IMR-90 (cell line): ENCODE results near the gene OVCH2. TPM values are rescaled to one million over a fixed set of nuclear protein-coding genes. Genes with fewer than 3 reads are reported as not detected.
"Not testable (repeated sequence)": the region's sequence is repeated elsewhere in the genome, so short reads cannot be mapped to it uniquely, and the experiment has no call there.

ENCODE experiments used
- ATAC-seq: fragments of 200-7000 bp; cut with Tn5 transposase; 2 replicates; pipeline ENCODE4 v1.9.1; 2020; ENCODE audit warnings: low read depth, mild to moderate bottlenecking, moderate library complexity
- BruUV-seq: library from RNA; stranded (reverse); fragments of 400-500 nt; replicated peaks from 2 replicates; lab custom pipeline; 2021; lab: Mats Ljungman, UMichigan
- CTCF ChIA-PET: fragments of 300-600 bp; formaldehyde crosslinking; extraction: SDS; loops from one replicate; lab custom pipeline; 2021; ENCODE audit warnings: antibody characterized with exemption; lab: Yijun Ruan, JAX
- POLR2A ChIA-PET: fragments of 300-600 bp; sonication (Branson Sonifier 250); formaldehyde crosslinking; loops from one replicate; lab custom pipeline; 2022; ENCODE audit warnings: antibody characterized with exemption; ENCODE audit not compliant: unreplicated experiment; lab: Charles Lee
- DNase-seq: peaks from one replicate; pipeline ENCODE4 v3.0.0; 2013
- H2AFZ ChIP-seq: replicated peaks from 2 replicates; pipeline ENCODE3; 2013; ENCODE audit warnings: low read length, mild to moderate bottlenecking; ENCODE audit not compliant: poor library complexity
- H2AK5ac ChIP-seq: 2 replicates; pipeline ENCODE4 v1.6.1; 2013; ENCODE audit warnings: low read depth, low read length, inconsistent platforms
- H2AK9ac ChIP-seq: replicated peaks from 2 replicates; pipeline ENCODE3; 2013; ENCODE audit warnings: mild to moderate bottlenecking, low read depth, low read length, moderate library complexity; ENCODE audit not compliant: poor library complexity
- H2BK120ac ChIP-seq: 2 replicates; pipeline ENCODE4 v1.6.1; 2013; ENCODE audit warnings: low read depth, low read length, inconsistent platforms
- H2BK15ac ChIP-seq: 3 replicates; pipeline ENCODE4 v1.6.1; 2013; ENCODE audit warnings: low read depth, low read length, inconsistent platforms
- H2BK20ac ChIP-seq: 2 replicates; pipeline ENCODE4 v1.6.1; 2013; ENCODE audit warnings: low read depth, mild to moderate bottlenecking, inconsistent platforms, low read length, moderate library complexity
- H2BK5ac ChIP-seq: 2 replicates; pipeline ENCODE4 v1.6.1; 2013; ENCODE audit warnings: mild to moderate bottlenecking, low read depth, low read length, inconsistent platforms; ENCODE audit not compliant: poor library complexity, severe bottlenecking
- H3K14ac ChIP-seq: replicated peaks from 2 replicates; pipeline ENCODE4 v1.6.1; 2013; ENCODE audit warnings: low read depth, low read length, inconsistent platforms
- H3K18ac ChIP-seq: 2 replicates; pipeline ENCODE4 v1.6.1; 2013; ENCODE audit warnings: low read depth, low read length, control low read depth
- H3K23ac ChIP-seq: 2 replicates; pipeline ENCODE4 v1.6.1; 2013; ENCODE audit warnings: low read depth, low read length, inconsistent platforms
- H3K27ac ChIP-seq: 2 replicates; pipeline ENCODE4 v1.5.1; 2013; ENCODE audit warnings: mild to moderate bottlenecking, control low read depth, low read length; ENCODE audit not compliant: insufficient read depth
- H3K27me3 ChIP-seq: 2 replicates; pipeline ENCODE4 v1.6.1; 2013; ENCODE audit warnings: low read length; ENCODE audit not compliant: control insufficient read depth, insufficient read depth
- H3K36me3 ChIP-seq: 2 replicates; pipeline ENCODE4 v1.6.1; 2013; ENCODE audit warnings: low read length, mixed read lengths; ENCODE audit not compliant: control insufficient read depth, insufficient read depth
- H3K4ac ChIP-seq: 2 replicates; pipeline ENCODE4 v1.6.1; 2013; ENCODE audit warnings: low read depth, low read length, inconsistent platforms
- H3K4me1 ChIP-seq: 2 replicates; pipeline ENCODE4 v1.6.1; 2013; ENCODE audit warnings: low read length, mixed read lengths; ENCODE audit not compliant: control insufficient read depth, insufficient read depth
- H3K4me2 ChIP-seq: 2 replicates; pipeline ENCODE4 v1.6.1; 2013; ENCODE audit warnings: low read depth, mild to moderate bottlenecking, control low read depth, low read length, moderate library complexity
- H3K4me3 ChIP-seq: 2 replicates; pipeline ENCODE4 v1.5.1; 2013; ENCODE audit warnings: low read depth, mild to moderate bottlenecking, control low read depth, low read length, moderate library complexity; ENCODE audit not compliant: insufficient read depth
- H3K56ac ChIP-seq: 2 replicates; pipeline ENCODE4 v1.6.1; 2013; ENCODE audit warnings: low read length, inconsistent platforms; ENCODE audit not compliant: insufficient read depth; ENCODE audit errors: extremely low read depth
- H3K79me1 ChIP-seq, 2 experiments: 2 replicates each; pipeline ENCODE4 v1.6.1; 2013; ENCODE audit warnings: low read length in 2 of 2, inconsistent platforms in 1 of 2, low read depth in 1 of 2
- H3K9ac ChIP-seq: 2 replicates; pipeline ENCODE4 v1.6.1; 2013; ENCODE audit warnings: low read depth, low read length, control low read depth
- H3K9me1 ChIP-seq: 2 replicates; pipeline ENCODE4 v1.6.1; 2013; ENCODE audit warnings: low read length, inconsistent platforms; ENCODE audit not compliant: insufficient read depth
- H3K9me3 ChIP-seq: 2 replicates; pipeline ENCODE4 v1.6.1; 2013; ENCODE audit warnings: low read length; ENCODE audit not compliant: control insufficient read depth, insufficient read depth
- H4K20me1 ChIP-seq: 2 replicates; pipeline ENCODE4 v1.6.1; 2013; ENCODE audit warnings: low read length, inconsistent platforms; ENCODE audit not compliant: insufficient read depth
- H4K5ac ChIP-seq: 2 replicates; pipeline ENCODE4 v1.6.1; 2013; ENCODE audit warnings: mild to moderate bottlenecking, low read depth, low read length, control low read depth
- H4K8ac ChIP-seq, 2 experiments: 2 replicates each; pipeline ENCODE4 v1.6.1; 2013; ENCODE audit warnings: low read depth in 2 of 2, low read length in 2 of 2, control low read depth in 1 of 2, inconsistent platforms in 1 of 2
- H4K91ac ChIP-seq: 2 replicates; pipeline ENCODE4 v1.6.1; 2013; ENCODE audit warnings: low read depth, low read length, inconsistent platforms; ENCODE audit not compliant: insufficient read depth
- WGBS, 2 experiments: methylation state at CpG; one replicate each; pipeline versions ENCODE4 v1.1.5 to v1.1.7; 2013; ENCODE audit warnings: missing lambda C conversion rate in 2 of 2; ENCODE audit not compliant: insufficient read length in 1 of 2; ENCODE audit errors: extremely low coverage in 2 of 2; 5-methylcytosine and 5-hydroxymethylcytosine counted together
- dilution Hi-C: fragments of 300-500 bp; cut with HindIII; formaldehyde crosslinking; loops from one replicate; pipeline ENCODE4 v1.14.3; 2018; ENCODE audit warnings: low sequenced_read_pairs; ENCODE audit not compliant: unreplicated experiment
- in situ Hi-C: fragments of 300-500 bp; cut with MboI; formaldehyde crosslinking; loops from 3 replicates; pipeline ENCODE4 v1.14.3; 2019; ENCODE audit warnings: low sequenced_read_pairs, inconsistent platforms, mixed read lengths
- intact Hi-C: fragments of 100-400 bp; cut with micrococcal nuclease; formaldehyde crosslinking; loops from 2 replicates; pipeline ENCODE4 v1.10.0; 2022
- polyA plus RNA-seq, 3 experiments: library from polyadenylated mRNA; depleted of rRNA; stranded (reverse); fragments of >200 nt; gene quantifications; 2 replicates each; pipeline ENCODE4 v1.2.3, GENCODE V29; 2012; ENCODE audit warnings: low replicate concordance in 1 of 3
- total RNA-seq: library from RNA; depleted of rRNA; stranded (reverse); fragments of >200 nt; gene quantifications from 2 replicates; pipeline ENCODE4 v1.2.3, GENCODE V29; 2012

The OVCH2 gene
- total and polyA plus RNA-seq, 2 of the 4 experiments (the other 2 are of a cell fraction), result 0.07 TPM; not detected in 1

DNA sequence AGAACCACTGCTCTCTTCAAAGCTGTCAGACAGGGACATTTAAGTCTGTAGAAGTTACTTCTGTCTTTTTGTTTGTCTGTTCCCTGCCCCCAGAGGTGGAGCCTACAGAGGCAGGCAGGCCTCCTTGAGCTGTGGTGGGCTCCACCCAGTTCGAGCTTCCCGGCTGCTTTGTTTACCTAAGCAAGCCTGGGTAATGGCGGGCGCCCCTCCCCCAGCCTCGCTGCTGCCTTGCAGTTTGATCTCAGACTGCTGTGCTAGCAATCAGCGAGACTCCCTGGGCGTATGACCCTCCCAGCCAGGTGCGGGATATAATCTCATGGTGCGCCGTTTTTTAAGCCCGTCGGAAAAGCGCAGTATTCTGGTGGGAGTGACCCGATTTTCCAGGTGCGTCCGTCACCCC is 42.7 kb downstream of the OVCH2 start:
- CTCF ChIA-PET, H3K27ac ChIP-seq: not testable (repeated sequence)
- WGBS, 2 experiments, result no CpG with 5 or more reads among the region's 16 CpGs

More for the DNA sequence above, 42.7 kb downstream of the OVCH2 start:
- H3K9ac ChIP-seq, H2AFZ ChIP-seq, H2AK5ac ChIP-seq, H3K4me2 ChIP-seq, H2BK15ac ChIP-seq, dilution Hi-C loops, H3K79me1 ChIP-seq, H3K18ac ChIP-seq, H3K27me3 ChIP-seq, H3K9me1 ChIP-seq, H2AK9ac ChIP-seq, H4K91ac ChIP-seq, H2BK5ac ChIP-seq, POLR2A ChIA-PET, DNase-seq, intact Hi-C loops, H3K4me1 ChIP-seq, H3K4ac ChIP-seq, H3K23ac ChIP-seq, H4K8ac ChIP-seq, H3K56ac ChIP-seq, H2BK20ac ChIP-seq, H4K5ac ChIP-seq, H3K36me3 ChIP-seq, H3K14ac ChIP-seq, H2BK120ac ChIP-seq, H3K4me3 ChIP-seq, in situ Hi-C loops, H3K9me3 ChIP-seq, H4K20me1 ChIP-seq, ATAC-seq, BruUV-seq: not testable (repeated sequence)
